ENCODE data around the gene KPNA6. TPM values are rescaled to one million over a fixed set of nuclear protein-coding genes. Genes with fewer than 3 reads are reported as not detected.

Gene KPNA6
- total and polyA plus RNA-seq, 10 of the 15 experiments (the other 5 are each of a cell fraction or from before 2014, with no cell fraction given), result 11.1 to 55.6 (median 25.9) TPM

DNA sequence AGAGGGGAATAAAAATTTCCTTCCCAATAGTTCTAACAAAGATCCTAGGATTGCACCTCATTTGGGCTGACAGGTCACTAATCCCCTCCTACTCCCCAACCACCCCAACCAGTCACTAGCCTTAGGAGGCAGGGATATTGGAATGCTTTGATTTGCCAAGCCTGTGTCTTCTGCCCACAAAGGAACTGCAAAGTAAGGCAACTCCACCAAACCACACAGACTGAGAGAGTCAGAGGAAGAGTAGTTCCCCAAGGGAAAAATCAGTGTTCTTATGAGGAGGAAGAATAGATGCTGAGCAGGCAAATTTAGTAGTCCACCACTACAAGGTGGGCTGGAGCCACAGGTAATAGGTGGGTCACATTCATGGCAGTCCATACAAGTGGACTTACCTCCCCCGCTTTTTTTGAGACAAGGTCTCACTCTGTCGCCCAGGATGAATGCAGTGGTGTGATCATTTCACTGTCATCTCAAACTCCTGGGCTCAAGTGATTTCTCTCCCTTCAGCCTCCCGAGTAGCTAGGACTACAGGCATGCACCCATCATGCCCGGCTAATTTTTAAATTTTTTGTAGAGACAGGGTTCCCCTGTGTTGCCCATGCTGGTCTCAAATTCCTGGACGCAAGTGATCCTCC lies 38.8 kb upstream of the KPNA6 start:
- Histone ChIP-seq H3K36me3 (ENCODE audit: control insufficient read depth in 2 of 2, insufficient read depth in 2 of 2, low read length in 1 of 2) (no peaks in the 10 kb centered on the region), H3K9me3 (replicated peaks; ENCODE audit: control insufficient read depth, insufficient read depth, low read length) (no peaks in the 10 kb centered on the region), H4K20me1 (ENCODE audit: control insufficient read depth, insufficient read depth) (no peaks in the 10 kb centered on the region), H3K9ac (ENCODE audit: control insufficient read depth, insufficient read depth, low read length) (no peak overlapping the region), H2AFZ (ENCODE audit: control insufficient read depth, low read depth, low read length) (no peak overlapping the region), H3K4me3 (no peak overlapping the region), H3K79me2 (ENCODE audit: control insufficient read depth, insufficient read depth, low read length) (peaks cover 6% of the 10 kb centered on the region), H3K27me3 (replicated peaks in 1 of 2; ENCODE audit: control insufficient read depth in 2 of 2, insufficient read depth in 2 of 2, low read length in 1 of 2) (no peaks in the 10 kb centered on the region), H3K4me2 (ENCODE audit: control insufficient read depth, insufficient read depth) (no peak overlapping the region), H3K27ac (ENCODE audit: control insufficient read depth, insufficient read depth) (no peak overlapping the region), H3K4me1 (ENCODE audit: control insufficient read depth, insufficient read depth, low read length) (peaks cover 15% of the 10 kb centered on the region)
- in situ Hi-C loops (cut with MboI), result no loop called here
- WGBS (ENCODE audit: insufficient coverage, insufficient replicate concordance, low lambda C conversion rate, missing lambda C conversion rate), result 47% methylated on average over 5 of the region's 5 CpGs
- TF ChIP-seq CREB1 (IDR thresholded peaks at IDR 0.05; ENCODE audit: low read depth), result no peak
- ChIA-PET SMC1A (ENCODE audit: uncharacterized antibody, unreplicated experiment) (no interaction called here), CTCF (no interaction called here), POLR2A (interaction anchor here (0.7 kb wide), 1 partner anchor 234 kb away, joined by 7 read pairs; no protein-coding TSS in a partner anchor), RAD21 (ENCODE audit: unreplicated experiment) (no interaction called here)
- ATAC-seq (no peak), DNase-seq (ENCODE audit: low read depth, low spot score) (no peak), FAIRE-seq (no peak)
- intact Hi-C loops (cut with micrococcal nuclease; ENCODE audit: unreplicated experiment), result loop anchor here (10.0 kb wide), 1 partner anchor 404 kb away; no protein-coding TSS in a partner anchor
- BruUV-seq (replicated peaks), result no TSS peak

DNA sequence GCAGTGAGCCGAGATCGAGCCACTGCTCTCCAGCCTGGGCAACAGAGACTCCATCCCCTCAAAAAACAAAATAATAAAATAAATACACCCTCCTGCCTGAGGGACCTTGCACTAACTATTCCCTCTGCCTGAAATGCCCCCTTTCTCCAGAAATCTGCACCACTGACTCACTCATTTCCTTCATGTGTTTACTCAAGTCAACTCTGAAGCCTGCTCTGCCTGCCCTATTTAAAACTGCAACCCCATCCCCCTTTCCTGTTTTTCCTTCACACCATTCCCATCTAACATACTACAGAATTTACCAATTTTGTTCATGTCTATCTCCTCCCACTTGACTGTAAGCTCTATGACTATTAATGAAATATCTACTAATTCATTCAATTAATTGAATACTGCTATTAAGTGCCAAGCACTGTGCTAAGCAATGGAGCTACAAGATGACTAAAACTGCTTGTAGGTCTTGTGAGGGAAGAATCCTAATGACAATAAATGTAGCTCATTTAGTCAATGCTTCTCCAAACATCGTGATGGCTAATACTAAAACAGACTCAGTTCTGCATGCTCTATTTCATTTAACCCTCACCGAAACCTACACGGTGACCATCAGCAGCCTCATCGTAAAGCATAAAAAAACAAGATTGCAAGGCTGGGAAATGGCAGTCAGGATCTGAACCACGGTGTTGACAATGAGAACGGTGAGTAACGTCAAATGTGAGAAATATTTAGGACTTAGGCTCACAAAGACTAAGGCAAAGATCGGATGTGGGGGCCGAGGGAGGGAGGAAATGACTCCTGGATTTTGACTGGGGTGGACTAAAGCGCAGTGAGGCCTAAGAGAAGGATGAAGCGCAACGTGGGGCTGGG lies 35.9 kb upstream of the KPNA6 start:
- H3K4me3 ChIP-seq, result peak overlapping the region; percentile 92
- ChIA-PET RAD21 (ENCODE audit: unreplicated experiment) (interaction anchor here (0.6 to 2.6 kb wide), 16 partner anchors 9 to 360 kb away, joined by 3 to 29 read pairs (median 6); partner anchors contain the start of genes CCDC28B, KHDRBS1, KPNA6 and TXLNA), POLR2A (interaction anchor here (0.6 to 5.0 kb wide), 10 partner anchors 10 to 145 kb away, joined by 3 to 58 read pairs (median 4); partner anchors contain the start of genes KHDRBS1 and KPNA6), SMC1A (ENCODE audit: uncharacterized antibody, unreplicated experiment) (interaction anchor here (1.0 to 3.2 kb wide), 9 partner anchors 9 to 256 kb away, joined by 3 to 17 read pairs (median 5); partner anchors contain the start of genes KPNA6 and SPOCD1), CTCF (interaction anchor here (0.7 to 5.4 kb wide), 11 partner anchors 9 to 108 kb away, joined by 3 to 56 read pairs (median 4); partner anchors contain the start of gene KPNA6)
- H3K79me2 ChIP-seq (ENCODE audit: control insufficient read depth, insufficient read depth, low read length), result peaks cover 8% of the 10 kb centered on the region
- DNase-seq (ENCODE audit: low read depth, low spot score) (no peak), ATAC-seq (no peak; the same call in 2 of the 3 replicates), FAIRE-seq (no peak)
- intact Hi-C loops (cut with micrococcal nuclease; ENCODE audit: unreplicated experiment) (loop anchor here (5.0 kb wide), 1 partner anchor 35 kb away; the partner anchor contains the start of gene KPNA6), in situ Hi-C loops (cut with MboI) (no loop called here)
- H3K4me2 ChIP-seq (ENCODE audit: control insufficient read depth, insufficient read depth), result peak overlapping the region; percentile 100
- H3K27me3 ChIP-seq (replicated peaks in 1 of 2; ENCODE audit: control insufficient read depth in 2 of 2, insufficient read depth in 2 of 2, low read length in 1 of 2), result no peaks in the 10 kb centered on the region
- peak overlapping the region; percentile 58 for H3K9ac ChIP-seq (ENCODE audit: control insufficient read depth, insufficient read depth, low read length)
- H3K36me3 ChIP-seq (ENCODE audit: control insufficient read depth in 2 of 2, insufficient read depth in 2 of 2, low read length in 1 of 2), result peaks cover 4 to 10% of the 10 kb centered on the region in 2 experiments; a peak in 3 of 4 replicates
- WGBS (ENCODE audit: insufficient coverage, insufficient replicate concordance, low lambda C conversion rate, missing lambda C conversion rate), result 15% methylated on average over 14 of the region's 14 CpGs
- peak overlapping the region; percentile 87 for H2AFZ ChIP-seq (ENCODE audit: control insufficient read depth, low read depth, low read length)
- TSS peak; percentile 89 for BruUV-seq (replicated peaks)
- H3K27ac ChIP-seq (ENCODE audit: control insufficient read depth, insufficient read depth), result peak overlapping the region; percentile 70
- H3K4me1 ChIP-seq (ENCODE audit: control insufficient read depth, insufficient read depth, low read length), result peaks cover 13% of the 10 kb centered on the region
- H4K20me1 ChIP-seq (ENCODE audit: control insufficient read depth, insufficient read depth), result no peaks in the 10 kb centered on the region
- H3K9me3 ChIP-seq (replicated peaks; ENCODE audit: control insufficient read depth, insufficient read depth, low read length), result no peaks in the 10 kb centered on the region
- TF ChIP-seq SP1 (IDR thresholded peaks at IDR 0.05; ENCODE audit: low read depth, low read length), result no peak
- TF ChIP-seq RFX5 (IDR thresholded peaks at IDR 0.05; ENCODE audit: low read depth, low read length), result no peak
- TF ChIP-seq WRNIP1 (IDR thresholded peaks at IDR 0.05; ENCODE audit: borderline replicate concordance, low read depth, low read length), result no peak
- TF ChIP-seq RB1 (IDR thresholded peaks at IDR 0.05; ENCODE audit: borderline replicate concordance), result no peak
- TF ChIP-seq SREBF2 (IDR thresholded peaks at IDR 0.05; ENCODE audit: low read length), result no peak
- TF ChIP-seq, protein P1, sequence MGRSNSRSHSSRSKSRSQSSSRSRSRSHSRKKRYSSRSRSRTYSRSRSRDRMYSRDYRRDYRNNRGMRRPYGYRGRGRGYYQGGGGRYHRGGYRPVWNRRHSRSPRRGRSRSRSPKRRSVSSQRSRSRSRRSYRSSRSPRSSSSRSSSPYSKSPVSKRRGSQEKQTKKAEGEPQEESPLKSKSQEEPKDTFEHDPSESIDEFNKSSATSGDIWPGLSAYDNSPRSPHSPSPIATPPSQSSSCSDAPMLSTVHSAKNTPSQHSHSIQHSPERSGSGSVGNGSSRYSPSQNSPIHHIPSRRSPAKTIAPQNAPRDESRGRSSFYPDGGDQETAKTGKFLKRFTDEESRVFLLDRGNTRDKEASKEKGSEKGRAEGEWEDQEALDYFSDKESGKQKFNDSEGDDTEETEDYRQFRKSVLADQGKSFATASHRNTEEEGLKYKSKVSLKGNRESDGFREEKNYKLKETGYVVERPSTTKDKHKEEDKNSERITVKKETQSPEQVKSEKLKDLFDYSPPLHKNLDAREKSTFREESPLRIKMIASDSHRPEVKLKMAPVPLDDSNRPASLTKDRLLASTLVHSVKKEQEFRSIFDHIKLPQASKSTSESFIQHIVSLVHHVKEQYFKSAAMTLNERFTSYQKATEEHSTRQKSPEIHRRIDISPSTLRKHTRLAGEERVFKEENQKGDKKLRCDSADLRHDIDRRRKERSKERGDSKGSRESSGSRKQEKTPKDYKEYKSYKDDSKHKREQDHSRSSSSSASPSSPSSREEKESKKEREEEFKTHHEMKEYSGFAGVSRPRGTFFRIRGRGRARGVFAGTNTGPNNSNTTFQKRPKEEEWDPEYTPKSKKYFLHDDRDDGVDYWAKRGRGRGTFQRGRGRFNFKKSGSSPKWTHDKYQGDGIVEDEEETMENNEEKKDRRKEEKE (IDR thresholded peaks at IDR 0.05), result no peak
- no peak for TF ChIP-seq RELB (IDR thresholded peaks at IDR 0.05; ENCODE audit: low read depth)
- TF ChIP-seq PAX5 (IDR thresholded peaks at IDR 0.05; ENCODE audit: borderline replicate concordance, low read depth, low read length), result no peak
